Heart left ventricle (tissue), 13 donors: Measurements from ENCODE around the gene BCAN.
A peak's percentile ranks its signal among the peaks of the same experiment; 100 is the strongest.

Experiments used
- POLR2A ChIP-seq, 2 donors: fragments of 450-650 bp; IDR thresholded peaks; one replicate each; pipeline ENCODE4 v1.6.1; 2017; ENCODE audit warnings: antibody characterized with exemption in 2 of 2, mild to moderate bottlenecking in 2 of 2, moderate library complexity in 2 of 2
- TF ChIP-seq, protein P1 (sequence below), 12 donors: fragments of 200-600 bp; sonication (generic) in 4 of 12; IDR thresholded peaks; one replicate each; pipeline versions ENCODE4 v1.5.0 to v1.8.0; 2018 to 2022; ENCODE audit warnings: antibody characterized with exemption in 12 of 12, mild to moderate bottlenecking in 5 of 12
- donor health status: ischemic (EF 13 %, LVEDD 7.1; RV severe dilation, severe dysfunction).
- donor health status: DM: no; HTN: yes; CAD: no.
- donor health status: DM: no; HTN: no; CAD: no.
- donor health status: ischemic (EF 25% LVEDD 6.9; RV normal size, moderate dysfunction).
- donor health status: ischemic (EF 25% LVEDD 5.7; RV mildly dilated, moderate dysfunction).
- donor health status: ischemic (EF 35%, LVEDD 5.7; RV mildly dilated, moderate dysfunction).
- donor health status: nonischemic (EF 11% LVEDD 7.7; RV severe dilation, severe dysfunction).
- donor health status: DM: yes; HTN: yes; CAD: no.
- donor health status: PGD.
- donor health status: ischemic (EF 29% LVEDD 5.4; RV normal size, mild dysfunction).
- donor health status: nonischemic (EF 23%, LVEDD 6.1; RV moderate dilation, normal function).

DNA sequence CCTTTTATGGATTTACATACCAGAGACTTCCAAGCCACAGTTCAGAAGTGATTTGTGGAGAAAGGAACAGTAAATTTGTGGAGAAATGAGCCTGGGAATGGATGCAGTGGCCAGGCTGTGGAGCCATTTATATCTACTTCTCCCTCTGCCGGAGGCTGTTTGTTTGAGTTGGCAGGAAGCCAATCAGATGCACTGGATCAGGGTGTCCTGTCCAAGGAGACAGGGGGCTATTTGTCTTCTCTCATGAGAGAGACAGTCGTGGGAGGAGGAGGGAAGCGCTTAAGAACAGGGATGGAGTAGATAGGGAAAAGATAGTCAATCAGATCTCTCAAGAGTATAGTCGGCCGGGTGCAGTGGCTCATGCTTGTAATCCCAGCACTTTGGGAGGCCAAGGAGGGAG is 25.5 kb upstream of the BCAN start:
- TF ChIP-seq, protein P1, sequence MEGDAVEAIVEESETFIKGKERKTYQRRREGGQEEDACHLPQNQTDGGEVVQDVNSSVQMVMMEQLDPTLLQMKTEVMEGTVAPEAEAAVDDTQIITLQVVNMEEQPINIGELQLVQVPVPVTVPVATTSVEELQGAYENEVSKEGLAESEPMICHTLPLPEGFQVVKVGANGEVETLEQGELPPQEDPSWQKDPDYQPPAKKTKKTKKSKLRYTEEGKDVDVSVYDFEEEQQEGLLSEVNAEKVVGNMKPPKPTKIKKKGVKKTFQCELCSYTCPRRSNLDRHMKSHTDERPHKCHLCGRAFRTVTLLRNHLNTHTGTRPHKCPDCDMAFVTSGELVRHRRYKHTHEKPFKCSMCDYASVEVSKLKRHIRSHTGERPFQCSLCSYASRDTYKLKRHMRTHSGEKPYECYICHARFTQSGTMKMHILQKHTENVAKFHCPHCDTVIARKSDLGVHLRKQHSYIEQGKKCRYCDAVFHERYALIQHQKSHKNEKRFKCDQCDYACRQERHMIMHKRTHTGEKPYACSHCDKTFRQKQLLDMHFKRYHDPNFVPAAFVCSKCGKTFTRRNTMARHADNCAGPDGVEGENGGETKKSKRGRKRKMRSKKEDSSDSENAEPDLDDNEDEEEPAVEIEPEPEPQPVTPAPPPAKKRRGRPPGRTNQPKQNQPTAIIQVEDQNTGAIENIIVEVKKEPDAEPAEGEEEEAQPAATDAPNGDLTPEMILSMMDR (IDR thresholded peaks at IDR 0.05), result peak in 5 of 12 donors; percentile 9 to 35 (median 22)
- no peak for TF ChIP-seq POLR2A (IDR thresholded peaks at IDR 0.05)
